ENCODE data around the gene MCM10. TPM values are rescaled to one million over a fixed set of nuclear protein-coding genes. Genes with fewer than 3 reads are reported as not detected.

The MCM10 gene
- total and polyA plus RNA-seq, 2 of the 8 experiments (the other 6 are each of a cell fraction or from before 2014, with no cell fraction given): 9.8 to 60.3 TPM

GRCh38 chr10:13195016-13195415 is 33.7 kb downstream of the MCM10 start:
- H3K36me3 ChIP-seq (ENCODE audit: control insufficient read depth in 2 of 4, insufficient read depth in 4 of 4, low read length in 3 of 4): peaks cover 35 to 96% (median 74%) of the 10 kb centered on the region in 4 experiments
- H3K14ac ChIP-seq (ENCODE audit: insufficient read length): no peak overlapping the region
- no peak overlapping the region for H3K4me3 ChIP-seq (ENCODE audit: extremely low read depth in 1 of 4, insufficient read depth in 2 of 4, low read depth in 3 of 4, low read length in 4 of 4)
- no peak overlapping the region for H2AFZ ChIP-seq (ENCODE audit: low read length)
- H3K23ac ChIP-seq (ENCODE audit: insufficient read length): no peak overlapping the region
- no peak overlapping the region for H3K4ac ChIP-seq (replicated peaks; ENCODE audit: insufficient read length, low read depth, low read length)
- H3K9ac ChIP-seq (replicated peaks in 1 of 4; ENCODE audit: extremely low read depth in 1 of 4, low read depth in 3 of 4, low read length in 3 of 4): no peak overlapping the region
- H3K9me3 ChIP-seq (ENCODE audit: insufficient read depth in 2 of 2, low read depth in 1 of 2, low read length in 1 of 2): no peaks in the 10 kb centered on the region
- no peaks in the 10 kb centered on the region for H3K23me2 ChIP-seq (ENCODE audit: low read depth, low read length)
- H3K4me2 ChIP-seq (ENCODE audit: insufficient read depth in 1 of 2, low read depth in 2 of 2, low read length in 2 of 2): no peak overlapping the region
- no peak overlapping the region for H2BK12ac ChIP-seq (ENCODE audit: low read depth, low read length)
- no peak overlapping the region for H4K91ac ChIP-seq (replicated peaks; ENCODE audit: insufficient read length, low read length)
- no peak overlapping the region for H4K5ac ChIP-seq (ENCODE audit: insufficient read length, low read depth, low read length)
- DNase-seq (ENCODE audit: low read depth in 1 of 2, low spot score in 2 of 2) (no peak), FAIRE-seq (no peak)
- H3K79me1 ChIP-seq (ENCODE audit: low read depth, low read length): no peaks in the 10 kb centered on the region
- no peak overlapping the region for H2BK120ac ChIP-seq (replicated peaks; ENCODE audit: low read depth, low read length)
- H2BK5ac ChIP-seq (ENCODE audit: low read depth, low read length): no peak overlapping the region
- WGBS, 2 experiments (ENCODE audit: extremely low coverage in 1 of 2, insufficient coverage in 1 of 2, insufficient read length in 1 of 2, insufficient replicate concordance in 2 of 2, low coverage in 1 of 2, low lambda C conversion rate in 2 of 2, missing lambda C conversion rate in 1 of 2): 95% methylated on average over 6 of the region's 6 CpGs; no CpG with 5 or more reads in 1 of the 2 experiments
- H4K20me1 ChIP-seq (replicated peaks in 1 of 2; ENCODE audit: control insufficient read depth in 1 of 2, insufficient read depth in 2 of 2, low read length in 2 of 2): peaks cover 0 to 2% of the 10 kb centered on the region in 2 experiments
- no peaks in the 10 kb centered on the region for H3K4me1 ChIP-seq (replicated peaks in 1 of 4; ENCODE audit: control insufficient read depth in 3 of 4, insufficient read depth in 4 of 4, low read length in 3 of 4)
- H3K18ac ChIP-seq (ENCODE audit: extremely low read depth, low read length): no peak overlapping the region
- H2BK15ac ChIP-seq (ENCODE audit: low read length): no peak overlapping the region
- H3K79me2 ChIP-seq (ENCODE audit: control insufficient read depth in 1 of 2, insufficient read depth in 2 of 2, low read length in 2 of 2): no peaks in the 10 kb centered on the region
- H2BK20ac ChIP-seq (ENCODE audit: low read length): no peak overlapping the region
- H3K27me3 ChIP-seq (replicated peaks in 1 of 4; ENCODE audit: control insufficient read depth in 3 of 4, extremely low read depth in 1 of 4, insufficient read depth in 3 of 4, low read length in 3 of 4): no peaks in the 10 kb centered on the region
- no peak overlapping the region for H3K27ac ChIP-seq (ENCODE audit: low read depth, low read length)
- CTCF ChIA-PET (ENCODE audit: partially characterized antibody): interaction anchor here (1.5 to 2.0 kb wide), 2 partner anchors 9 to 13 kb away, joined by 4 to 6 read pairs; no protein-coding TSS in a partner anchor
- no peak overlapping the region for H2AK5ac ChIP-seq (ENCODE audit: low read depth, low read length)
- POLR2A ChIA-PET (ENCODE audit: partially characterized antibody): interaction anchor here (1.6 kb wide), 1 partner anchor 10 kb away, joined by 3 read pairs; no protein-coding TSS in a partner anchor
- no peak overlapping the region for H4K8ac ChIP-seq (ENCODE audit: extremely low read depth, insufficient read depth, low read length)
- no peak overlapping the region for H3K56ac ChIP-seq (replicated peaks; ENCODE audit: insufficient read length, low read depth, low read length)
- no peak for TF ChIP-seq CREB1 (IDR thresholded peaks at IDR 0.05)
- no peak for TF ChIP-seq EGR1 (IDR thresholded peaks at IDR 0.05; ENCODE audit: borderline replicate concordance, low read depth, low read length)
- no peak for TF ChIP-seq SUZ12 (IDR thresholded peaks at IDR 0.05; ENCODE audit: low read length)
- TF ChIP-seq RFX5 (IDR thresholded peaks at IDR 0.05; ENCODE audit: borderline replicate concordance, low read depth, low read length): no peak
- TF ChIP-seq NANOG (IDR thresholded peaks at IDR 0.05; ENCODE audit: insufficient read depth, low read depth, low read length, poor library complexity, severe bottlenecking): no peak
- TF ChIP-seq SP1 (IDR thresholded peaks at IDR 0.05; ENCODE audit: low read depth, low read length): no peak
- no peak for TF ChIP-seq RAD21 (IDR thresholded peaks at IDR 0.05 in 1 of 2, conservative IDR thresholded peaks at IDR 0.05 in 1 of 2; ENCODE audit: low read depth in 2 of 2, low read length in 2 of 2)
- no peak for TF ChIP-seq SIX5 (IDR thresholded peaks at IDR 0.05; ENCODE audit: low read depth, low read length)
- no peak for TF ChIP-seq HDAC6 (IDR thresholded peaks at IDR 0.05; ENCODE audit: low read depth, low read length)
- TF ChIP-seq MAX (IDR thresholded peaks at IDR 0.05): no peak
- no peak for TF ChIP-seq ASH2L (IDR thresholded peaks at IDR 0.05; ENCODE audit: low read length)
- no peak for TF ChIP-seq USF2 (IDR thresholded peaks at IDR 0.05; ENCODE audit: low read length)
- no peak for TF ChIP-seq BRCA1 (IDR thresholded peaks at IDR 0.05; ENCODE audit: low read depth, low read length)

Measured in H1 (cell line).